D721Med (cell line): Measurements from ENCODE around the gene TACR1.

Source experiments
- DNase-seq: peaks from one replicate; pipeline ENCODE4 v3.0.0; 2011; ENCODE audit warnings: low spot score; ENCODE audit not compliant: insufficient read length
- FAIRE-seq: peaks from 2 replicates; lab custom pipeline; 2011; peaks lifted over from hg19 to GRCh38; lab: Jason Lieb, UNC
- TF ChIP-seq, protein P1 (sequence below): IDR thresholded peaks from 2 replicates; pipeline ENCODE4 v1.5.1; 2012; ENCODE audit warnings: mild to moderate bottlenecking, control low read depth; ENCODE audit not compliant: insufficient read depth; ENCODE audit errors: missing control alignments

The TACR1 gene

DNA sequence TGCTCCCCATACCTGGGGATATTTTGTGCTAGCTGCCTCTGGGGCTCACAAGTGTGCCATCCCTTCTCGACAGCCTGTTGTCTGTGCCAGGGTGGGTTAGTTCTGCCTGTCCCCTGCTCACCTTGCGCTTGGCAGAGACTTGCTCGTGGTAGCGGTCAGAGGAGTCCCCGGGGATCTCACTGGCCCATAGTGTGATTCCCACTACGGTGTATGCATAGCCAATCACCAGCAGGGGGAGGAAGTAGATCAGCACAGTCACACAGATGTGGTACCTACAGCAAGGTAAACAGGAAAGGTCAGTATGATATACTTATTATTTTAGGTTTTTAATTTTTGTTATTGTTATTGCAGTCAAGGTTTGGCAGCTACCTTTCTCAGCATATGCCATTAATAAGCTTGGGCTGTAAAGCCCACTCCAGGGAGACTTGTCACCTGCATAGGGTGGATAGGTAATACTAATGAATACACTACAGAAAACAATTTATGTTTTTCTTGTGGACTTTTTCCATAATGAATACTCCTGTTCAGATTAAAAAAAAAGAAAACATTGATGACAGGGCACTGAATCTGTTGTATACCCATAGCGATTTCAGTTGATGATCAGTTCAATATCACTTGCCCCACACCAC, 145.7 kb downstream of the TACR1 start:
- DNase-seq = peak; percentile 21
- TF ChIP-seq, protein P1, sequence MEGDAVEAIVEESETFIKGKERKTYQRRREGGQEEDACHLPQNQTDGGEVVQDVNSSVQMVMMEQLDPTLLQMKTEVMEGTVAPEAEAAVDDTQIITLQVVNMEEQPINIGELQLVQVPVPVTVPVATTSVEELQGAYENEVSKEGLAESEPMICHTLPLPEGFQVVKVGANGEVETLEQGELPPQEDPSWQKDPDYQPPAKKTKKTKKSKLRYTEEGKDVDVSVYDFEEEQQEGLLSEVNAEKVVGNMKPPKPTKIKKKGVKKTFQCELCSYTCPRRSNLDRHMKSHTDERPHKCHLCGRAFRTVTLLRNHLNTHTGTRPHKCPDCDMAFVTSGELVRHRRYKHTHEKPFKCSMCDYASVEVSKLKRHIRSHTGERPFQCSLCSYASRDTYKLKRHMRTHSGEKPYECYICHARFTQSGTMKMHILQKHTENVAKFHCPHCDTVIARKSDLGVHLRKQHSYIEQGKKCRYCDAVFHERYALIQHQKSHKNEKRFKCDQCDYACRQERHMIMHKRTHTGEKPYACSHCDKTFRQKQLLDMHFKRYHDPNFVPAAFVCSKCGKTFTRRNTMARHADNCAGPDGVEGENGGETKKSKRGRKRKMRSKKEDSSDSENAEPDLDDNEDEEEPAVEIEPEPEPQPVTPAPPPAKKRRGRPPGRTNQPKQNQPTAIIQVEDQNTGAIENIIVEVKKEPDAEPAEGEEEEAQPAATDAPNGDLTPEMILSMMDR = peak; percentile 57
- no peak for FAIRE-seq

DNA sequence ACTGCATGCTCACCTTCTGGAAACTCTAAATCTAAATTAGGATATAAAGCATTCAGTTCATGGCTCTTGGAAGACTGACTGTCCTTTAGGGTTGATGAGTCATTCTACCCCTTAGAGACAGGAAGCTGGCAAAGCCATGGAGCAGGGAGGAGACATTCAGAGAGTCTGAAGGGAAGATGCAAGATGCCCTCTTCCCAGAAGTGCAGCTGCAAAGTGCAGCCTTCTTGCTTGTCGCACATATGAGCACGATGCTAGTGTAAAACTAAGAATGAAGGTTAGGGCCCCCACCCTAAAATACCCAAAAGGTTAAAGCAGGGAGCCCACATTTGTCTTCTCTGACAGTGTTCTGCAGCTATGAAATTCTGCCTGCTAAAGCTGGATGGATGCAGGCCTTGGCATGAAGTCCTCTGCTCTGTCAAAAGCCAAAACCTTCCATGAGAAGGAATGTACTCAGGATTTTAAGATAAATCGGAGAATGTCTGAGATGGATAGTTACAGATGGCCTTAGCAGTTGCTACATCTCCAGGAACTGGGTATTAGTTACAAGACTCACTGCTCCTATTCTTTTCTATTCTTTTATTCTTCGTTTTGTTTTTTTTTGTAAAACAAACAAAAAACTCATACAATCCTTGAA, 151.2 kb downstream of the TACR1 start:
- DNase-seq (no peak), FAIRE-seq (no peak)
- TF ChIP-seq, protein P1 = no peak

DNA sequence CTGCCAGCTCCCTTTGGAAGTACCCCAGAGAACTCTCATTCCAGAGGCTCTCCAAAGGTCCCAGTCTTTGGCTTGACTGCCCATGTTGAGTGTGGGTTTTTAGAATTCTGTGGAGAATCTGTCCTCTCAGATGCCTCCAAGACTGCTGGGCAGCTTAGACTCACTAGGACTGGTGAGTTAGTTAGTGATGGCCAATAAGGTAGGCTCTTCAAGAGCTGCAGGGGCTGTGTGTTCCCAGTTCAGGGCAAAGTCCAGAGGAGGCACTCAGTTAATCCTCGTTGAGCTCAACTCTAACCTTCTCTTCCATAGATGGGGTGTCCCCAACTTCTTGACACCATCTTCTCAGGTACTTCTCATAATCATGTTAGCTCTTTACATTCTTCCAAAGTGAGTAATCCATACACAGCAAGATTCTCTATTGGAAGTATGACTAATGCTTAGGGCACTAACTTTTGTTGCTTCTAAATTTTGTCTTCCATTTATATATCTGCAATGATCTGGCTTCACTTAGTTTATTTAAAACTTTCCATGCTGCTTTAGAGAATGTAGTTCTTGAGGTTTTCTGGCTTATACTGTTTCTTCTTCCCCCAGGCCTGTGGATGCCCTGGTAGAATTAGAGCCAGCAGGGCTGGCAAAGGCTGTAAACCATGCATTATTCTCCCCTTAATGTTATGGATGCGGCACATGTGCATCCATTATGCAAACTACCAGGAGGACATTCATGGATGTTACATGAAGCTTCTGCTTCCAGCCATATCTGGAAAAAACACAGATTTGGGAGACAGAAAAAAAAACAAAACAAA, 151.9 kb downstream of the TACR1 start:
- FAIRE-seq (no peak), DNase-seq (no peak)
- TF ChIP-seq, protein P1 = no peak

DNA sequence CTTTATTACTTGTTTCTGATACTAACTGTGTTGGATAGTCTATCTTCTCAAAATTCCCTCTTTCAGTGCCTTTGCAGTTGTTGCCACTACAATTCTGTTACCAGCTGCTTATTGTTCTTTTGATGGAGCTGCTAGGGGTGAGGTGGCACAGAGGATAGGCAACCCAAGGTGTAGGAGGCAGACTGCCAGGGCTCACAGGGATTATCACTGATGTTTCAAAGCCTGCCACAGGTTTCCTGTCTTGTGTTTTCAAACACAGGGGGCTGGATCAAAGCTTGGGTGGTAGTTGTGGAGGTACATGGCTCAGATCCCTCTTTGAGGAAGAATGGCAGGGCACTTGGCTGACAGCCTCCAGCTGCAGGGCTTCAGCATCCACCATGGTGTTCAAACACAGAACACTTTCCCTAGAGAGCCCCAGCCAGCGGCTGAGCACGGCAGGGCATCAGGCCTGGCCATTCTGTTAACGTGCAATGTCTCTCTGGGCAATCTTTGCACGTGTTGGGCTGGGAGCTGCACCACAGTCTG, 153.7 kb downstream of the TACR1 start:
- DNase-seq (no peak), FAIRE-seq (no peak)
- TF ChIP-seq, protein P1 = no peak

DNA sequence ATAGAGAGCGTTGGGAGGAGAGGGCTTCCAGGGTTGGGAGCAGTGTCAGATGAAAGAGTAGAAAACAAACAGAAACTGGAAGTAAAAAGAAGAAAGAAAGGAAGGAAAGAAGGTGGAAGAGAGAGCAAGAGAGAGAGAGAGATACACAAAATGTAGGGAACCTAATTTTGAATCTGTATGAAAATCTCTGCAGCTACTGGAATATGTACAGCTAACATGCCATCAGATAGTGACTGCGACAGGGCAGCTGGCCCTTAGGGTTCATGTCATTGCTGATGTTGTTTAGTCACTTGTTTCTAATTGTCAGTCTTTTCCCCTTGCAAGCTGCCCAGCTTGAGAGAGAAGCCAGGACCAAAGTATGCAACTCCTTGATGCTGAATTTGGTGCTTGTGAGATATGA, 155.0 kb downstream of the TACR1 start:
- no peak for FAIRE-seq
- no peak for DNase-seq

DNA sequence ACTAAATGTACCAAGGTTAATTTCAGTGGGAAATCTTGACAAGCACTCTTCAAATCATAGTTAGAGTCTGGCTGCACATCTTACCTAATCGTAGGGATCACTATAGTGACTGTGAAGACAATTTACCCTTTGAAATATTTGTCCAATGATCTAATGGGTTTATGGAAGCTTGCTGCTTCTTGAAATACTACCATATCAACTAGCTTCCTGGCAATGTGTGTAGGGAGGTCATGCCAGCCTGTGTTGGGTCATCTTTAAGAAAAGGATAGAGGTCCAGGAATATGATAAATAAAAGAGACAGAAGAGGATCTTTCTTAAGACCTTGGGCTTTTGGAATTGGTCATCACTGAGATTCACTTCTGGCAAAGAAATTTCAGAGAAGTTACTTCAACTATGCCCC, 156.5 kb downstream of the TACR1 start:
- TF ChIP-seq, protein P1 = no peak
- no peak for DNase-seq
- no peak for FAIRE-seq

More for the DNA sequence above, 155.0 kb downstream of the TACR1 start:
- TF ChIP-seq, protein P1 = no peak
